Measurements from ENCODE around the gene LRRK1. TPM values are rescaled to one million over a fixed set of nuclear protein-coding genes. Genes with fewer than 3 reads are reported as not detected.

The LRRK1 gene
- total RNA-seq, 4 donors from 2014 or later = 5.7 to 12.0 (median 10.0) TPM

DNA sequence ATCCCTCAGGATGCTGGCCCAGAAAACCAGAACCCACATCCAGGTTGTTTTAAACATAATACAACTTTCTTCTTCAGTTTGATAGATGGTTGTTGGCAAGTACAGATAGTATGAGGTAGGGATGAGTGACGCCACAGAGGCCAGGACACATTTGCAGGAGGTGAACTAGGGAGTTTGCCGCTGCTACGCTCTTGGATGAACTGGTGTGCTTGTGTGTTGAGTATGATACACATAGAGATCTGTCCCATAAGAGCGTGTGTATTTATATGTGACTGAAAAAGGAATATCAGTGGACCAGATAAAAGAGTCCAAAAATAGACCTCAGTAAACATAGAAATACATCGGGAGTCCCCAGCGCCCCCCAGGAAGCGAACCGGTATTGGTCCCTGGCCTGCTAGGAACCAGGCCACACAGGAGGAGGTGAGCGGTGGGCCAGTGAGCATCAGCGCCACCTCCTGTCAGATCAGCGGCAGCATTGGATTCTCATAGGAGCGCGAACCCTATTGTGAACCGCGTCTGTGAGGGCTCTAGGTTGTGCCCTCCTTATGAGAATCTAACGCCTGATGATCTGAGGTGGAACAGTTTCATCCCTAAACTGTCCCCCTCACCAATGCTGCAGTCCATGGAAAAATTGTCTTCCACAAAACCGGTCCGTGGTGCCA lies 98.1 kb downstream of the LRRK1 start:
- Histone ChIP-seq H3K27ac (no peak overlapping the region), H3K4me1 (peaks cover 0 to 26% (median 4%) of the 10 kb centered on the region in 3 donors), H3K36me3 (peaks cover 0 to 67% (median 0%) of the 10 kb centered on the region in 3 donors), H3K4me3 (no peak overlapping the region), H3K27me3 (no peaks in the 10 kb centered on the region), H3K9me3 (no peaks in the 10 kb centered on the region)
- intact Hi-C loops (cut with DNase I) = loop anchor here (5.0 kb wide), 1 partner anchor 240 kb away; no protein-coding TSS in a partner anchor
- 72 to 78% methylated on average over 17 to 18 of the region's 18 CpGs for WGBS, 2 donors
- no peak for DNase-seq
- TF ChIP-seq, protein P1, sequence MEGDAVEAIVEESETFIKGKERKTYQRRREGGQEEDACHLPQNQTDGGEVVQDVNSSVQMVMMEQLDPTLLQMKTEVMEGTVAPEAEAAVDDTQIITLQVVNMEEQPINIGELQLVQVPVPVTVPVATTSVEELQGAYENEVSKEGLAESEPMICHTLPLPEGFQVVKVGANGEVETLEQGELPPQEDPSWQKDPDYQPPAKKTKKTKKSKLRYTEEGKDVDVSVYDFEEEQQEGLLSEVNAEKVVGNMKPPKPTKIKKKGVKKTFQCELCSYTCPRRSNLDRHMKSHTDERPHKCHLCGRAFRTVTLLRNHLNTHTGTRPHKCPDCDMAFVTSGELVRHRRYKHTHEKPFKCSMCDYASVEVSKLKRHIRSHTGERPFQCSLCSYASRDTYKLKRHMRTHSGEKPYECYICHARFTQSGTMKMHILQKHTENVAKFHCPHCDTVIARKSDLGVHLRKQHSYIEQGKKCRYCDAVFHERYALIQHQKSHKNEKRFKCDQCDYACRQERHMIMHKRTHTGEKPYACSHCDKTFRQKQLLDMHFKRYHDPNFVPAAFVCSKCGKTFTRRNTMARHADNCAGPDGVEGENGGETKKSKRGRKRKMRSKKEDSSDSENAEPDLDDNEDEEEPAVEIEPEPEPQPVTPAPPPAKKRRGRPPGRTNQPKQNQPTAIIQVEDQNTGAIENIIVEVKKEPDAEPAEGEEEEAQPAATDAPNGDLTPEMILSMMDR (IDR thresholded peaks at IDR 0.05) = no peak
- no peak for TF ChIP-seq POLR2A (IDR thresholded peaks at IDR 0.05)

DNA sequence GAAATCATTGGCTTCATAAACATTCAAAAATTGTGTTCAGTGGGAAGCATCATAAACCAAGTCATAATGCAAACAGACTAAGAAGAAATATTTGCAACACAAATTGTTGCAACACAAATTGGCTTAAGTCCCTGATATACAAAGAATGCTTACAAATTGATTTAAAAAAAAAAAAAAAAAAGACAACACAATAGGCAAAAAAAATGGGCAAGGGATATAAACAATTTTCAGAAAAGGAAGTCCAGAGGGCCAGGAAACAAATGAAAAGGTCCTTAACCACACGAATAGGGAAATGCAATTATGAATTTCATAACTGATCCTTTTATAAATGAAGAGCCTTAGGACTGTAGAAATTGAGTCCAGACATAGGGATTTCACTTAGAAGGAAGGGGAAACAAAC lies 98.9 kb downstream of the LRRK1 start:
- Histone ChIP-seq H3K27ac (peak overlapping the region in 1 of 4 donors; percentile 25), H3K36me3 (peaks cover 0 to 66% (median 0%) of the 10 kb centered on the region in 3 donors), H3K4me1 (peaks cover 0 to 30% (median 4%) of the 10 kb centered on the region in 3 donors), H3K9me3 (no peaks in the 10 kb centered on the region), H3K27me3 (no peaks in the 10 kb centered on the region), H3K4me3 (no peak overlapping the region)
- no peak for TF ChIP-seq POLR2A (IDR thresholded peaks at IDR 0.05)
- TF ChIP-seq, protein P1 (IDR thresholded peaks at IDR 0.05) = no peak
- intact Hi-C loops (cut with DNase I) = loop anchor here (5.0 kb wide), 1 partner anchor 239 kb away; no protein-coding TSS in a partner anchor
- DNase-seq = no peak
- WGBS, 2 donors = 23 to 37% methylated on average over 1 of the region's 1 CpG

- intact Hi-C loops (cut with DNase I) = loop anchor here (5.0 kb wide), 1 partner anchor 239 kb away; no protein-coding TSS in a partner anchor
- WGBS, 2 donors = 77 to 87% methylated on average over 13 of the region's 13 CpGs
- H3K36me3 ChIP-seq = peaks cover 0 to 62% (median 0%) of the 10 kb centered on the region in 3 donors
- no peak overlapping the region for H3K4me3 ChIP-seq
- H3K27ac ChIP-seq = peak overlapping the region in 1 of 4 donors; percentile 25
- no peaks in the 10 kb centered on the region for H3K27me3 ChIP-seq
- H3K9me3 ChIP-seq = no peaks in the 10 kb centered on the region
- peaks cover 0 to 34% (median 4%) of the 10 kb centered on the region in 3 donors for H3K4me1 ChIP-seq
- no peak for DNase-seq
- TF ChIP-seq, protein P1 (IDR thresholded peaks at IDR 0.05) = no peak
- TF ChIP-seq POLR2A (IDR thresholded peaks at IDR 0.05) = no peak
Observed at GRCh38 chr15:101018450-101018849, 99.3 kb downstream of the LRRK1 start.

DNA sequence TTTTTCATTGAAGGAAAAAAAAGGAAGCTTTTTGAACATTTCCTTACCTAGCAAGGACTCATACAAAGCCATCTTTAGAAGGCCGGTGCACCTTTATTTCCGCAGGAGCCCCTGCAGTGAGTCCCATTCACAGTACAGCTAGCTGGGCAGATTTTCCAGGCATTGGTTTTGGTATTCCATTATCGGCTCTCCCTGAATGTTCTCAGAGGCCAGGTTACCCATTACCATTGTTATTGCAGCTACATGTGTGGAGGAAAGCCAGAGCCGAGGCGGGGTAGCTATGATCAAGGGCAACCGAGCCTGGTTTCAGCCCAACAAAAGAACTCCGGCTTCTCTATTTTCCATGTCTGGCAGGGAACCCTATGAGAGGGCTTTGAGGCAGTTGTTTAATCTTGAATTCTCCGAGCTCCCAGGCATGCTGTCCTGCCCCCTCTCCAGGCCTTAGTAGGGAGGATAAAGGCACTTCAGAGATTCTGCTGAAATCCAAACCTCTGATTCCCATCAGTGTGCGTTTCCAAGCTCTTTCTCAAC lies 100.3 kb downstream of the LRRK1 start:
- H3K27ac ChIP-seq = no peak overlapping the region
- TF ChIP-seq, protein P1 (IDR thresholded peaks at IDR 0.05) = no peak
- TF ChIP-seq POLR2A (IDR thresholded peaks at IDR 0.05) = no peak
- H3K27me3 ChIP-seq = no peaks in the 10 kb centered on the region
- peaks cover 0 to 36% (median 4%) of the 10 kb centered on the region in 3 donors for H3K4me1 ChIP-seq
- 88 to 91% methylated on average over 9 of the region's 9 CpGs for WGBS, 2 donors
- DNase-seq = no peak
- intact Hi-C loops (cut with DNase I) = loop anchor here (5.0 kb wide), 1 partner anchor 238 kb away; no protein-coding TSS in a partner anchor
- H3K36me3 ChIP-seq = peaks cover 0 to 52% (median 0%) of the 10 kb centered on the region in 3 donors
- no peak overlapping the region for H3K4me3 ChIP-seq
- H3K9me3 ChIP-seq = no peaks in the 10 kb centered on the region

- Histone ChIP-seq H3K27me3 (no peaks in the 10 kb centered on the region), H3K4me1 (peaks cover 0 to 31% (median 2%) of the 10 kb centered on the region in 3 donors), H3K36me3 (peaks cover 0 to 54% (median 0%) of the 10 kb centered on the region in 3 donors), H3K4me3 (no peak overlapping the region), H3K9me3 (no peaks in the 10 kb centered on the region), H3K27ac (no peak overlapping the region)
- no peak for TF ChIP-seq POLR2A (IDR thresholded peaks at IDR 0.05)
- TF ChIP-seq, protein P1 (IDR thresholded peaks at IDR 0.05) = no peak
- 90 to 95% methylated on average over 3 to 5 of the region's 5 CpGs for WGBS, 2 donors
- no peak for DNase-seq
- intact Hi-C loops (cut with DNase I) = no loop called here
Observed at GRCh38 chr15:101020451-101020850, 101.3 kb downstream of the LRRK1 start.

Data from esophagus squamous epithelium (tissue), 5 donors.